Breast epithelium (tissue), 3 donors: ENCODE data around the gene SHISA4.
A peak's percentile ranks its signal among the peaks of the same experiment; 100 is the strongest.

Source experiments
- CTCF ChIP-seq, 3 donors: fragments of 450-650 bp; IDR thresholded peaks; one replicate each; pipeline ENCODE4 v1.5.1; 2016 to 2017; ENCODE audit warnings: antibody characterized with exemption in 3 of 3, mild to moderate bottlenecking in 3 of 3, moderate library complexity in 3 of 3
- POLR2AphosphoS5 ChIP-seq, 3 donors: sonication (generic); formaldehyde crosslinking; IDR thresholded peaks; one replicate each; pipeline ENCODE4 v1.6.1; 2017; ENCODE audit warnings: antibody characterized with exemption in 3 of 3

DNA sequence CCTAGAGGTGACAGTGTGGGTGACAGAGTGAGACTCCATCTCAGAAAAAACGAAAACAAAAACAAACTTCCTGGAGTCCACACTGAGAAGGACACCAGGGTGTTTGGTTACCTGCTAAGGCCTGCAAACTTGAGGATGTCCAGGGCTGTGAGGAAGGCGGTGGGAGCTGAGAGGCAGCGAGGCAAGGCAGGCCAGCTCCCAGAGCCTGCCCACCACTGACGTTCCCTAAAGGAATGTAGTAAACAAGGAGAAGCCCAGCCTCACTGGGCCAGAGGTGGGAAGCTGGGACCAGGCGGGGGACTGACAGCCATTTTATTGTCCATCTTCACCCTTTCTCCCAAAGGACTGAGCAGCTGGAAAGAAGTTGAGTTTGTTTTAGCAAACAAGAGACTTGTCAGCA, 24.1 kb downstream of the SHISA4 start:
- TF ChIP-seq CTCF (IDR thresholded peaks at IDR 0.05) (no peak), POLR2AphosphoS5 (IDR thresholded peaks at IDR 0.05) (peak in 2 of 3 donors; percentile 14 to 55)
